HL-60 (cell line): ENCODE measurements around the gene TRAPPC12.

Source experiments
- DNase-seq, 2 experiments: peaks; one replicate each; pipeline ENCODE4 v3.0.0-alpha.2; 2010 to 2020; ENCODE audit warnings: low read depth in 1 of 2, low spot score in 1 of 2
- H3K27ac ChIP-seq: fragments of 250-450 bp; sonication (Bioruptor Pico); replicated peaks from 2 replicates; pipeline ENCODE4 v1.5.1; 2020; ENCODE audit warnings: mild to moderate bottlenecking, moderate library complexity
- H3K27me3 ChIP-seq: fragments of 250-450 bp; sonication (Bioruptor Pico); 2 replicates; pipeline ENCODE4 v1.5.1; 2021; ENCODE audit warnings: mild to moderate bottlenecking, moderate library complexity; ENCODE audit not compliant: insufficient read depth, poor library complexity, severe bottlenecking
- H3K4me3 ChIP-seq: replicated peaks from 2 replicates; pipeline ENCODE4 v1.5.1; 2011; ENCODE audit warnings: mild to moderate bottlenecking, control low read depth, low read length; ENCODE audit not compliant: insufficient read depth
- GABPA ChIP-seq: IDR thresholded peaks from 2 replicates; pipeline ENCODE4 v1.6.1; 2012; ENCODE audit warnings: low read depth
- POLR2AphosphoS5 ChIP-seq: IDR thresholded peaks from 2 replicates; pipeline ENCODE4 v1.6.1; 2012; ENCODE audit warnings: low read depth
- SPI1 ChIP-seq: IDR thresholded peaks from 2 replicates; pipeline ENCODE4 v1.6.1; 2012; ENCODE audit warnings: low read depth, mild to moderate bottlenecking, borderline replicate concordance
- TF ChIP-seq, protein P1 (sequence below): IDR thresholded peaks from 2 replicates; pipeline ENCODE4 v1.6.1; 2012; ENCODE audit warnings: low read depth; ENCODE audit not compliant: insufficient replicate concordance
- TF ChIP-seq, protein P2 (sequence below): IDR thresholded peaks from one replicate; pipeline ENCODE4 v1.5.1; 2011; ENCODE audit warnings: low read length, control low read depth, inconsistent platforms; ENCODE audit not compliant: insufficient read depth

Gene TRAPPC12

DNA sequence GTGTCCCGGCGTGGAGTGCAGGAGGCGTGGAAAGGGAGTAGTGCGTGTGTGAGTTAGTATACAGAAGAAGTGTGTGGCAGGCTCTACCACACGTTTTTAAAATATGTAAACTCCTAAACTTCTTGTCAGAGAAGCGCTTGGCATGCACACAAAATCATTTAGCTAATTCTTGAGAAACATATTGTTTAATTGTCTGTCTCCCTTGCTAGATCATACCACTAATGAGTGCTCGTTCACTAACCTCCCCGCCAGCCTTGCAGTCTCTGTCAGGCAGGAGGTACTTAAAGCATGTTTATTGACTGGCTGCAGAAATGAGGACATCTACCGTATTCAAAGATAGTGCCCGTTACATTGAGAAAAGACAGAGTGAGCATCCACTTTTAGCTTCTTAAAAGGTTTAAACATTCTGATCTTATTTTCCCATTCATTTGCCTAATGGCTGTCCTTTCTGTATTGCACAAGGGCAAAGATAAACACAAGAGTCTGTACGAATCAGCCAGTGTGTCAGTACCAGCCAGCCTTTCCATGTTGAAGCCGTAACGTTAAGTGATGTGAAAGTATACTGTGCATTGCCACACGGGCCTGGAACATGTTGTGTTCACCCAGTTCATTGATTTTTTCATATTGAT, 41.4 kb downstream of the TRAPPC12 start:
- Histone ChIP-seq H3K4me3 (no peak overlapping the region), H3K27ac (no peak overlapping the region), H3K27me3 (no peaks in the 10 kb centered on the region)
- DNase-seq = no peak
- TF ChIP-seq, protein P1, sequence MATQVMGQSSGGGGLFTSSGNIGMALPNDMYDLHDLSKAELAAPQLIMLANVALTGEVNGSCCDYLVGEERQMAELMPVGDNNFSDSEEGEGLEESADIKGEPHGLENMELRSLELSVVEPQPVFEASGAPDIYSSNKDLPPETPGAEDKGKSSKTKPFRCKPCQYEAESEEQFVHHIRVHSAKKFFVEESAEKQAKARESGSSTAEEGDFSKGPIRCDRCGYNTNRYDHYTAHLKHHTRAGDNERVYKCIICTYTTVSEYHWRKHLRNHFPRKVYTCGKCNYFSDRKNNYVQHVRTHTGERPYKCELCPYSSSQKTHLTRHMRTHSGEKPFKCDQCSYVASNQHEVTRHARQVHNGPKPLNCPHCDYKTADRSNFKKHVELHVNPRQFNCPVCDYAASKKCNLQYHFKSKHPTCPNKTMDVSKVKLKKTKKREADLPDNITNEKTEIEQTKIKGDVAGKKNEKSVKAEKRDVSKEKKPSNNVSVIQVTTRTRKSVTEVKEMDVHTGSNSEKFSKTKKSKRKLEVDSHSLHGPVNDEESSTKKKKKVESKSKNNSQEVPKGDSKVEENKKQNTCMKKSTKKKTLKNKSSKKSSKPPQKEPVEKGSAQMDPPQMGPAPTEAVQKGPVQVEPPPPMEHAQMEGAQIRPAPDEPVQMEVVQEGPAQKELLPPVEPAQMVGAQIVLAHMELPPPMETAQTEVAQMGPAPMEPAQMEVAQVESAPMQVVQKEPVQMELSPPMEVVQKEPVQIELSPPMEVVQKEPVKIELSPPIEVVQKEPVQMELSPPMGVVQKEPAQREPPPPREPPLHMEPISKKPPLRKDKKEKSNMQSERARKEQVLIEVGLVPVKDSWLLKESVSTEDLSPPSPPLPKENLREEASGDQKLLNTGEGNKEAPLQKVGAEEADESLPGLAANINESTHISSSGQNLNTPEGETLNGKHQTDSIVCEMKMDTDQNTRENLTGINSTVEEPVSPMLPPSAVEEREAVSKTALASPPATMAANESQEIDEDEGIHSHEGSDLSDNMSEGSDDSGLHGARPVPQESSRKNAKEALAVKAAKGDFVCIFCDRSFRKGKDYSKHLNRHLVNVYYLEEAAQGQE = no peak
- no peak for TF ChIP-seq GABPA
- TF ChIP-seq, protein P2, sequence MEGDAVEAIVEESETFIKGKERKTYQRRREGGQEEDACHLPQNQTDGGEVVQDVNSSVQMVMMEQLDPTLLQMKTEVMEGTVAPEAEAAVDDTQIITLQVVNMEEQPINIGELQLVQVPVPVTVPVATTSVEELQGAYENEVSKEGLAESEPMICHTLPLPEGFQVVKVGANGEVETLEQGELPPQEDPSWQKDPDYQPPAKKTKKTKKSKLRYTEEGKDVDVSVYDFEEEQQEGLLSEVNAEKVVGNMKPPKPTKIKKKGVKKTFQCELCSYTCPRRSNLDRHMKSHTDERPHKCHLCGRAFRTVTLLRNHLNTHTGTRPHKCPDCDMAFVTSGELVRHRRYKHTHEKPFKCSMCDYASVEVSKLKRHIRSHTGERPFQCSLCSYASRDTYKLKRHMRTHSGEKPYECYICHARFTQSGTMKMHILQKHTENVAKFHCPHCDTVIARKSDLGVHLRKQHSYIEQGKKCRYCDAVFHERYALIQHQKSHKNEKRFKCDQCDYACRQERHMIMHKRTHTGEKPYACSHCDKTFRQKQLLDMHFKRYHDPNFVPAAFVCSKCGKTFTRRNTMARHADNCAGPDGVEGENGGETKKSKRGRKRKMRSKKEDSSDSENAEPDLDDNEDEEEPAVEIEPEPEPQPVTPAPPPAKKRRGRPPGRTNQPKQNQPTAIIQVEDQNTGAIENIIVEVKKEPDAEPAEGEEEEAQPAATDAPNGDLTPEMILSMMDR = no peak
- no peak for TF ChIP-seq POLR2AphosphoS5

DNA sequence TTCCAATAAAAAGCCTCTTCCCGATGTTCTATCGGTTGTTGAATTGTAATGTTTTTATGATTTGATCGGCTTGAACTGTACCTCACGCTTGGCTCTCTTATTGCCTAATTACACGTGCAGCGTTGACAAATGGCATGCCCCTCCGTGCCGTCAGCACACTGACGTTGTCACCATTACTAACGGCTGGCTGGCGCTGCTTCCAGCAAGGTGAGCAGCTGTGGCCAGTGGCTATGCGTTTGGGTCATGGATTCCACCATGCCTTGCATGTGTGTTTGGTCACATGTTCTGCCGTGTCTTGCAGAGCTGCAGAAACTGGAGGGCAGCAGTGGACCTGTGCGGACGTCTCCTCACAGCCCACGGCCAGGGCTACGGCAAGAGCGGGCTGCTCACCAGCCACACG, 42.1 kb downstream of the TRAPPC12 start:
- TF ChIP-seq GABPA (no peak), SPI1 (no peak), POLR2AphosphoS5 (no peak)
- TF ChIP-seq, protein P1 = no peak
- TF ChIP-seq, protein P2 = no peak
- no peaks in the 10 kb centered on the region for H3K27me3 ChIP-seq
- H3K27ac ChIP-seq = no peak overlapping the region
- no peak for DNase-seq
- H3K4me3 ChIP-seq = no peak overlapping the region

DNA sequence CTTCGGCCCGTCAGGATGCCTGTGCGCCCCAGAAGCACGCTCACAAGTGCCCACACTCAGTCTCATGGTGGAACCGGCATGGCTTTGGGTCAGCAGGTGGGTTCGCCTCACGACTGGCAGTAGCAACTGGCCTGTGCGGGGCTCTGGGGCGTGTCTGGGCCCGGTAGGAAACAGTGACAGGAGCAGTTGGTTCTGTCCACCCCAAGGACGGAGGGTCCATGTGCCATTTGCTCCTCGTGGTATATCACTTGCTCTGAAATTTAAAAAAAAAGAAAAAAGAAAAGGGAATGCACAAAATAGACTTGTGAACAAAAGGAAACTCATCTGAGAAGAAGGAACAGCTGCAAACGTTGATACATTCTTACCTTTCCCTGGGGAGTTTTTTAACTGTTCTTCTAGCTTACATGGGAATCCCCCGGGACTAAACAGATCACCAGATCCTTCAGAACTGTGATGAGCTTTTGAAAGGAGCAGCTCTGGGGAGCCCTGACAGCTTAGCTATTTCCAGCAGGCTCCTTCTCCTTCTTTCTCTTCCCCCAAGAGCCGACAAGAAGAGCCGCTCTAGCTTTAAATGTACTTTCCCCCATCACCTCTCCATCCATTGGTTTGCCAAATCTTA, 42.8 kb downstream of the TRAPPC12 start:
- DNase-seq = no peak
- Histone ChIP-seq H3K4me3 (no peak overlapping the region), H3K27me3 (no peaks in the 10 kb centered on the region), H3K27ac (no peak overlapping the region)
- TF ChIP-seq SPI1 (no peak), POLR2AphosphoS5 (no peak), GABPA (no peak)
- TF ChIP-seq, protein P1 = no peak
- TF ChIP-seq, protein P2 = no peak
